GM19035 (cell line): ENCODE measurements around the gene PPP1R16B.
"Not testable (repeated sequence)": the region's sequence is repeated elsewhere in the genome, so short reads cannot be mapped to it uniquely, and the experiment has no call there.

ENCODE experiments used
- ATAC-seq: cut with Tn5 transposase; IDR thresholded peaks from one replicate; pipeline ENCODE4 v1.9.1; 2021; ENCODE audit not compliant: unreplicated experiment

Gene PPP1R16B

DNA sequence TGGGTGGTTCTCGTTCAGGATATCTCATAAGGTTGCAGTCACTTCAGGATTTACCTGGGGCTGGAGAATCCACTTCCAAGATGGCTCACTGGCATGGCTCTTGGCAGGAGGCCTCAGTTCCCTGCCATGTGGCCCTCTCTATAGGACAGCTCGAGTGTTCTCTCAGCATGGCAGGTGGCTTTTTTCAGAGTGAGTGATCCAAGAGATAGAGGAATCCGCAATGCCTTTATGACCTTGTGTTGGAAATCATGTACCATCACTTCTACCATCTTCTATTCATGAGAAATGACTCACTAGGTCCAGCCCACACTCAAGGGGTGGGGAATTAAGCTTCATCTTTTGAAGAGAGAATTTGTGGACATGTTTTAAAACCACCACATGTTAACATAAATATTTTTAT lies 37.8 kb downstream of the PPP1R16B start:
- ATAC-seq, result no peak

DNA sequence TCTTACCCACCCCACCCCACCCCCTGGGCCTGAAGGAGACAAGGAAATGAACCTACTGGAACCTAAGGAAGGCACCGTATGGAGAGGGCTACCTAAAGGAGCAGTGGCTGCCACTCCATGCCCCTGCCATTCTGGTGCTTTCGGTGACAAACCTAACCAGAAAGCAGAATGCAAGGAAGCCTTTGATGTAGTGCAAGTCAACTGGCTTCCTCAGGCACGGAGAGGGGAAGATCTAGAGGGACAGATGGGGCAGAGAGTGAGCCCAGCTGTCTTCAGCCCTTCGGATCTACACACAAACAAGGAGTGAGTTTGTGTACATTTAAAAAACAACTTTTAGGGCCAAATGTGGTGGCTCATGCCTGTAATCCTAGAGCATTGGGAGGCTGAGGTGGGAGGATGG lies 39.5 kb downstream of the PPP1R16B start:
- no peak for ATAC-seq

DNA sequence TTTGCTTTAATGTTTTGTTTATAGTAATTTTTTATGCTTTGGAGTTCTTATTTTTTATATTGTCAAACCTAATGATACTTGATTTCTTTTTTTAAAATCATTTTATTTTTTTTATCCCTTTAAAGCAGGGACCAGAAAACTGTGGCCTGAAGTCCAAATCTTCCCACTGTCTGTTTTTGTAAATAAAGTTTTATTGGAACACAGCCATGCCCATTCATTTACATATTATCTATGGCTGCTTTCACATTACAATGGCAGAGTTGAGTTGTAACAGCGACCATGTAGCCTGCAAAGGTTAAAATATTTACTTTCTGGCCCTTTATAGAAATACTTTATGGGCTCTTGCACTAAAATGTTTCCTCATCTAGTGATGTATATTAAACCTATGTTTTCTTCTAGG lies 42.3 kb downstream of the PPP1R16B start:
- ATAC-seq, result no peak

- no peak for ATAC-seq
Observed at GRCh38 chr20:38853759-38854158, 48.3 kb downstream of the PPP1R16B start.

DNA sequence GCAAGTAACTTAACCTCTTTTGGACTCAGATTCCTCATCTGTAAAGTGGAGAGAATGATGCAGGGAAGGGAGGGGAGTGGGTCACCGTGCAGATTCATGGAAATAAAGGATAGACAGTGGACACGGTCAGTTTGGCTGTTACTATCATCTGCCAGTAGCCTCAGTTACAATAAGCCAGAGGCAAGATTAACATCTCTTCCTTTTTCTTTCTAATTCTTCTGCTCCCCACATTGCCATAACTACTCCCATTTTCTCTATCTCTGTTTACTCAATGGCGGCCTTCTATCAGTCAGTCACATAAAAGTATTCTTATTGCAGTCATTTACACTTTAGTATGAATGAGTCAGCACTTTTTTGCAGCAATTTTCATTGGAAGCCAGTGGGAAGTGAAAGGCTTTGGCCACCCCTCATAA lies 49.2 kb downstream of the PPP1R16B start:
- ATAC-seq, result no peak

- no peak for ATAC-seq
Observed at GRCh38 chr20:38855356-38855755, 49.9 kb downstream of the PPP1R16B start.

DNA sequence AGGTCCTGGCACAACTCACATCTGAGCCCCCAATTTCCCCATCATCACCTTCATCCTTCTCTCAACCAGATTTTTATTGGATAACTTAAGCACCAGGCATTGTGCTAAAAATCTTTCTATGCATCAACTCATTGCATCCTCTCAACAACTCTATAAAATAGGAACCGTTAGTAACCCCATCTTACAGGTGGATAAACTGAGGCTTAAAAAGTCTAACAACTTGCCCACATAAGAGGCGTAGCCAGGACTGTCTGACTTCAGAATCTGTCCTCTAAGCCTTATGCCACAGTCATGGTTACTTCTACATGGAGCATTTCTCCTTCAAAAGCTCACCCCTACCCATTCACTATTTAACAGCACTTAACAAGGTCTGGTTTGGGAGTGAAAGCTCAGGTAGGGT lies 51.1 kb downstream of the PPP1R16B start:
- ATAC-seq, result no peak

GRCh38 chr20:38857703-38858102 lies 52.2 kb downstream of the PPP1R16B start:
- ATAC-seq, result no peak

DNA sequence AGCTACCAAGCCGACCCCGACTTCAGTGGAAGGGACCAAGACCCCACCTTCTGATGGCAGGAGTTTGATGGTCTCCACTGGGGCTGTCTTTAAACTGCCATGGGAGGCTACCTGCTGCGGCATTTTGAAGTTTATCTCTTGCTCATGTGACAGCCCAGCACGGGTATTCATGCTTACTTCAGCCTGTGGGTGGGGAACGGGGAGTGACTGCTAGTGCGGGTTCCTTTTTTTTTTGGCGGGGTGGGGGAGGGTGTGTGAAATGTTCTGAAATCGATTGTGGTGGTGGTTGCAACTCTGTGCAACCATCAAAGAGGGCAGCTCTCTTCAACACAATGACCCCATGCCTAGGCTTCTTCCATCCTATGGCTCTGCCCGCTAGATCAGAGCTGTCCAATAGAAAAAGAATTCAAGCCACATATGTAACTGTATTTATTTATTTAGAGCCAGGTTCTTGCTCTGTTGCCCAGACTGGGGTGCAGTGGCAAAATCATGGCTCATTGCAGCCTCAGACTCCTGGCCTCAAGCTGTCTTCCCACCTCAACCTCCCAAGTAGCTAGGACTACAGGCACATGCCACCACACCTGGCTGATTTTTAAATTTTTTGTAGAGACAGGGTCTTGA lies 53.7 kb downstream of the PPP1R16B start:
- ATAC-seq, result peak; percentile 45

DNA sequence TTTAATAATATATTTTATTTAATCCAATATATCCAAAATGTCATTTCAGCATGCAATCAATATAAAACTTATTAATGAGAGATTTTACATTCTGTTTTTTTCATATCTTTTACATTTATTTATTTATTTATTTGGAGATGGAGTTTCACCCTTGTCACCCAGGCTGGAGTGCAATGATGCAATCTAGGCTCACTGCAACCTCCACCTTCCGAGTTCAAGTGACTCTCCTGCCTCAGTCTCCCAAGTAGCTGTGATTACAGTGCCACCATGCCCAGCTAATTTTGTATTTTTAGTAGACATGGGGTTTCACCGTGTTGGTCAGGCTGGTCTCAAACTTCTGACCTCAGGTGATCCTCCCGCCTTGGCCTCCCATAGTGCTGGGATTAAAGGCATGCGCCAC lies 54.4 kb downstream of the PPP1R16B start:
- ATAC-seq, result not testable (repeated sequence)

- no peak for ATAC-seq
Observed at GRCh38 chr20:38861071-38861401, 55.5 kb downstream of the PPP1R16B start.

DNA sequence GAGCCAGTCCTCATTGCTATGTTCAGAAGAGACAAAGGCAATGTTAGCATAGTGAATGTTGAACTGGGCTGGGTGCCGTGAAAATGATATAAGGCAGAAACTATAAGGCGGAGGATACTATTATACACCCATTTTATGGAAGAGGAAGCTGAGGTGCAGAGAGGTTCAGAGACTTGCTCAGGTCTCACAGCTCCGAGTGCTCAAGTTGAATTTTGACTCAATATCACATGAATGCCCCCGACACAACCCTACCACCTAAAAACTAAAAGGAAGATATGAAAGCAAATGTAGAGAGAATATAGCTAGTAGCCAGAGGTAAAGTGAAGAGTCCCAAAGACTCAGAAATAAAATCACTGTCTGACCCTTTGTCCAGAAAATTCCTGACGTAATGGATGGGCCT lies 56.7 kb downstream of the PPP1R16B start:
- ATAC-seq, result no peak

DNA sequence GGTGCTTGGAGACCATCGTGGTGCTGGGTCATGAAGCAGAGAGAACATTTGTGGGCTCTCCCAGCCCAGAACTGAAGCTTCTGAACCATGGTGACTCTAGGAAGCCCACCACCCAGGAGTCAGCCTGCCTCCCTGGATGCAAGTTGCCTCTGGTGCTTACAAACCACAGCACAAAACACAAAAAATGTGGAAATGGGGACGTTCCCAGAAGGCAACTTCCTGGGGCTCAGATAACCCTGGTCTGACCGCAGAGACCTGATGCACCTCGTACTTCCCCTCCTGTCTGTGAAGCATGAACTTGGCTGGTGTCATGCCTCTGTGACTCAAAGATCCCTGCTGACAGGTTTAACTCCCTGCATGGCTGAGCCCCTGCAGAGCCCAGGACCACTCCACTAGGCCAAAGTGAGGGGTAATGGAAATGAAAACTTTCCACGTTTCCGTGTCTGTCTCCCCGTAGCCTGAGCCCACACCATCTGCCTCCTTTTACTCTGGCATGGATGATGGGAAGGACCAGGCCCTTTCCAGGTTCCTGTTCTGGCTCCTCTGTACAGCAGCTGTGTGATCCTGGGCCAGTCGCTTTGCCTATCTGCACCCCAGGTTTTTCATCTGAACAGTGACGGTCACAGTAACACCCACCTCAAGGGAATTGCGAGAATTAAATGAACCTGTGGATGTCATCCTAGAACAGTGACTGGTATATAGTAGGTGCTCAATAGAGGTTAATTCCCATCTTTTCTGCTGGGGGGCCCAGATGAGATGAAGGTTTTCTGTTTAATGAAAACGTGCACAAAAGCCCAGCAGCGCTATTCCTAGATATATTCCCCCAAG lies 57.7 kb downstream of the PPP1R16B start:
- peak; percentile 55 for ATAC-seq

DNA sequence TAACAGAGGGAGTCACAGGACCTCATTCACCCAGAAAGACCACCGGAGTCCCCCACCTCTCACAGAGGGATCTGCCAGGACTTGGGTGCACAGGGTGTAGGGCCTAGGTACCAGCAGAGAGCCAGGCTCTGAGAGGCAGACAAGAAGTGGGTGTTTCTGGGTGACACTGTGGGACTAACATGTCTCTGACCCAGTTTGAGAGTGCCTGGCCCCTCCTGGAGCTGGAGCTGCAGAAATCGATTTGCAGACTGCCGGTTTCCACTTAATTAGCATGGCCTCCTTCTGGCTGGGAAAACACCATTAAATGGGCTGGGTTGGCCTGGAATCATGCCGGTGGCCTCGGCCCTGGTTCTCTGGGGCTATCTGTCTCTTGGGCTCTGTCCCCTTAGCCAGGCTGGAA lies 59.2 kb downstream of the PPP1R16B start:
- ATAC-seq, result no peak

DNA sequence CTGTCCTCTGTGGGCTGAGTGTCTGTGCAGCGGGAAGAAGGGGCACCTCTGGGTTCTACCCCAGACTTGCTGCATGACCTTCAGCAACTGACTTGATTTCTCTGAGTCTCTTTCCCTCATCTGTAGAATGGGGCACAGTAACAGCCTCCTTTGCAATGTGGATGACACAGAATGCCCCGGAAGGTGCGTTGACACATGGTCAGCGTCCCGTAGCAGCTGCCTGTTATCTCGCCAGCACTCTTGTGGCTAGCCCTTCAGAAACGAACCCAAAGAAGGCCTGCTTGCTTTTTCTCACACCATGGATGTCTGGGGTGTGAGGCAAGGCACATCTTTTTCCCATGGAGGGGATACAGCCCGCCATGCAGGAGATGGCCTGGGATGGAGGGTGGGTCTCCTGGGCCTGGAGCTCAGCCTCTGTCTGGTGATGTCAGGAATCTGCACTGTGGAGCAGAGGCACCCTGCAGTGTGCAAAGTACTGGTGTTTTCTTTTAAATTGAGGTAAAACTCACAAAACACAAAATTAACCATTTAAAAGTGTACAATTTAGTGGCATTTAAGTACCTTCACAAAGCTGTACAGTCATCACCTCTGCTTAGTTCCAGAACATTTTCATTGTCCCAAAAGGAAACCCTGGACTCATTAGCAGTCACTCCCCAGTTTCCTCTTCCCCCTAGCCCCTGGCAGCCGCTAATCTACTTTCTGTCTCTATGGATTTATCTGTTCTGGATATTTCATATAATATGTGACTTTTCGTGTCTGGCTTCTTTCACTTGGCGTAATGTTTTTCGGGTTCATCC lies 61.0 kb downstream of the PPP1R16B start:
- ATAC-seq, result no peak

DNA sequence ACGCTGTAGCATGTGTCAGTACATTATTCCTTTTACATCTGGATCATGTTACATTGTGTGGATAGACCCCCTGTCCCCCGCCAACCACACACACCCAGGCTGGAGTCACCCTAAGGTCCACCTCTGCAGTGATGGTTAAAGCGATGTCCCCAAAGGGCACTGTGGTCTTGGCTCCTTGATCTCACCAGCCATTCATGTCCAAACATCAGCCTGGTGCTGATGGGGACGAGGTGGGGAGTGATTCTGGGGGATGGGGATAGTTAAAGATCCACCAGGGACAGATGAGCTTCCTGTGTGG lies 61.5 kb downstream of the PPP1R16B start:
- no peak for ATAC-seq

DNA sequence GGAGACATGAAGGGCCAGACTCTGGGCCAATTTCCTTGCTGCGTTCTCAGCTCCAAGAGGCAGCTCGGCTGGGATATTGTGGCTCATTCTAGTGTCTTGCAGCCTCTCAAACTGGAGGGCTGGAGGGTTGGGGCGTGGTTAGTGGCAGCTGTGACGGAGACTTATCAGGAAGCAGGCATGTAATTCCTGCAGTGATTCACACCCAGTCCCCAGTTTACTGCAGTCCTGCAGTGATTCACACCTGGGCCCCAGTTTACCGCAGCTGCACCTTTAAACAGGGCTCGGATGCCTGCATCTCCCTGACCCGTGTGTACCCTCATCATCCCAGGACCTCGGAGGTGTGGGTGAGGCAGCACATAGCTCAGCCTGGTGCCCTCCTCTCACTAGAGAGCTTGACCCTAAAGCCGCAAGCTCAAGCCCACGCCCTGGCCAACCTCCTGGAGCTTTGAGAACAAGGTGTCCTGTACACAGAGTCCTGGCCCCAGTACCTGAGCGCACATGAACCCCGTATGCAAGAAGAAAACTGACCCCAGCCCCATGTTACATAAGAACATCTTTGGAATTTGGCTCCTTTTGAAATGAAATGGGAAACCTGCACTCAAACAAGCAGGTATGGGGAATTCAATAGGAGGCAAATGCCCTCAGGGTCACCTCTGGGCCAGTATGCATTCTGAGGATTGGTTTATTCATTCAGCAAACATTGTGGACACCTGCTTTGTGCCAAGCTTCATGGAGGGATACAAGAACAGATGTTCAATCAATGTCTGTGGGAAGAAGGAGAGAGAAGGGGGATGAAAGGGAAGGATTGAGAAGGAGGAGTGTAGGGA lies 65.4 kb downstream of the PPP1R16B start:
- no peak for ATAC-seq

- ATAC-seq, result no peak
Observed at GRCh38 chr20:38871560-38871953, 66.1 kb downstream of the PPP1R16B start.

DNA sequence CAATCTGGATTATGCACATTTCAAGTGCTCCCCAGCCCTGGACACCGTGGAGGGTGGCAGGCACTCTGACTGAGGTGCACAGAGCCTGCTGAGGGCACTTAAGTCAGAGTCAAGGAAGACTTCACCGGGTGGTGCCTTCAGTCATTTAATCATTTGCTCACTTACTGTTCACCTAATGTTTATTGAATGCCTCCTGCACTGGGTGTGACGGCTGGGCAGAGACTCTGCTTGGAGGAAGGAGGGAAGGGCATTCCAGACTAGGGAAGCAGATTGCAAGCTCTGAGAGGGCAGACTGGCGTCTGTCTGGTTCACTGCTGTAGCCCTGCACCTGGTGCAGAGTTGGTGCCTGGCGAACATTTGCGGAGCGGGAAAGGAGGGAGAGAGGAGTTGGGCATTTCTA lies 66.5 kb downstream of the PPP1R16B start:
- ATAC-seq, result no peak

GRCh38 chr20:38872491-38873049 lies 67.1 kb downstream of the PPP1R16B start:
- ATAC-seq, result peak; percentile 5

DNA sequence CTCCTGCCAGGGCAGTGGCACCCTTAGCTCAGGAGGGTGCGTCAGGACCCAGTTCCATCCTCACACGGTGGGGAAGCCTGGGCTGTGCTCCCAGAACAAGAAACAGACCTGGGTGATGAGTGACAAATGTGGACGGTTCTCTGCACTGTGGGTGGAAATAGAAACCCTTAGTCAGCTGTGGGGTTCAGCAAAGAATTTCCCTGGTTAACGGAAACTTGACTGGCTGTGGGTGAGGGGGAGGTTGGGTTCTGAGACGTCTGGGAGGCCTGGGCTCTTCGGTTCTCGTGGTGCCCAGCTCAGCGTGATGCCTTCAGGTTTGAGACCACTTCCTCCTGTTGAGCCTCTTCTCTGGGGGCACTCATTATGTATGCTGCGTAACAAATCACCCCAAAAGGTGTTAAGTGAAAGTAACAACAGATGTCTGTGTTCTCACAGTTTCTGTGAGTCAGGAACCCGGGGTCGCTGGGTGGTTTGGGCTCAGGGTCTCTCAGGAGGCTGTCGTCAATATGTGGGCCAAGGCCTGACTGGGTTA lies 67.6 kb downstream of the PPP1R16B start:
- ATAC-seq, result peak; percentile 43
